T1000 (cell line): ENCODE data around the gene RUNX2.
"Not testable (repeated sequence)": the region's sequence is repeated elsewhere in the genome, so short reads cannot be mapped to it uniquely, and the experiment has no call there.

Experiments
- DNase-seq: peaks from one replicate; lab custom pipeline; 2025; ENCODE audit warnings: mixed read lengths; lab: John Stamatoyannopoulos, UW

Gene RUNX2

DNA sequence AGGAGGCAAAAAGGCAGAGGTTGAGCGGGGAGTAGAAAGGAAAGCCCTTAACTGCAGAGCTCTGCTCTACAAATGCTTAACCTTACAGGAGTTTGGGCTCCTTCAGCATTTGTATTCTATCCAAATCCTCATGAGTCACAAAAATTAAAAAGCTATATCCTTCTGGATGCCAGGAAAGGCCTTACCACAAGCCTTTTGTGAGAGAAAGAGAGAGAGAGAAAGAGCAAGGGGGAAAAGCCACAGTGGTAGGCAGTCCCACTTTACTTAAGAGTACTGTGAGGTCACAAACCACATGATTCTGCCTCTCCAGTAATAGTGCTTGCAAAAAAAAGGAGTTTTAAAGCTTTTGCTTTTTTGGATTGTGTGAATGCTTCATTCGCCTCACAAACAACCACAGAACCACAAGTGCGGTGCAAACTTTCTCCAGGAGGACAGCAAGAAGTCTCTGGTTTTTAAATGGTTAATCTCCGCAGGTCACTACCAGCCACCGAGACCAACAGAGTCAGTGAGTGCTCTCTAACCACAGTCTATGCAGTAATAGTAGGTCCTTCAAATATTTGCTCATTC is at the start of gene RUNX2:
Gene RUNX2 (plus strand): TSS at position 375 of the 567 bp plus-strand sequence. CDS start 397 bp downstream, outside the sequence.
- DNase-seq = no peak

- no peak for DNase-seq
These were observed 49.8 kb upstream of the RUNX2 start for GRCh38 chr6:45278367-45278766.

DNA sequence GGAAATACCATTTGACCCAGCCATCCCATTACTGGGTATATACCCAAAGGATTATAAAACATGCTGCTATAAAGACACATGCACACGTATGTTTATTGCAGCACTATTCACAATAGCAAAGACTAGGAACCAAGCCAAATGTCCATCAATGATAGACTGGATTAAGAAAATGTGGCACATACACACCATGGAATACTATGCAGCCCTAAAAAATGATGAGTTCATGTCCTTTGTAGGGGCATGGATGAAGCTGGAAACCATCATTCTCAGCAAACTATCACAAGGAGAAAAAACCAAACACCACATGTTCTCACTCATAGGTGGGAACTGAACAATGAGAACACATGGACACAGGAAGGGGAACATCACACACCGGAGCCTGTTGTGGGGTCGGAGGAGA is 41.4 kb upstream of the RUNX2 start:
- DNase-seq = not testable (repeated sequence)

GRCh38 chr6:45289751-45290514 is 38.2 kb upstream of the RUNX2 start:
- no peak for DNase-seq

DNA sequence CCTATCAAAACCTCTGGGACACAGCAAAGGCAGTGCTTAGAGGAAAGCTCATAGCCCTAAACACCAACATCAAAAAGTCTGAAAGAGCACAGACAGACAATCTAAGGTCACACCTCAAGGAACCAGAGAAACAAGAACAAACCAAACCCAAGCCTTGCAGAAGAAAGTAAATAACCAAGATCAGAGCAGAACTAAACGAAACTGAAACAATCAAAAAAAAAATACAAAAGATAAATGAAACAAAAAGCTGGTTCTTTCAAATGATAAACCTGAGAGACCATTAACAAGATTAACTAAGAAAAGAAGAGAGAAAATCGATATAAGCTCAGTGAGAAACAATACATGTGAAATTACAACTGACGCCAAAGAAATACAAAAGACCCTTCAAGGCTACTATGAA is 34.8 kb upstream of the RUNX2 start:
- DNase-seq = no peak

GRCh38 chr6:45294065-45294701 is 33.9 kb upstream of the RUNX2 start:
- not testable (repeated sequence) for DNase-seq

GRCh38 chr6:45297320-45297719 is 30.8 kb upstream of the RUNX2 start:
- DNase-seq = no peak

GRCh38 chr6:45299096-45299581 is 29.0 kb upstream of the RUNX2 start:
- DNase-seq = no peak

DNA sequence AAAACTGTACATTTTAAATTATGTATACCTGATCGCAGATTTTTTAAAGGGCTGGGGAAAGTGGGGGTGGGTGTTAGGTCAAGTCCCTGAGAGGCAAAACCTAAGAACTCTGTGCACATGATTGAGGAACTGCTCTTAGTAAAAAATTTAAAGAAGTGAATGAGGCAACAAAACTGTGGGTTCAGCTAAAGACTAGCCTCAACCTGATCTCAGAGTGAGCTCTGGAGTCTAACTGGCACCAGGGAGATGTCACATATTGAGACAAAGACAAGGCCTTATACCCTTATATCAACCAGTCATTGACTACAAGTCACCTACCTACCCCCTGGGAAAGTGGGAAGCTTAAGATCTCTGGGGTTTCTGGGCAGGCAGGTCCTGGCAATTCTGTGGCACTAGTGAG is 27.4 kb upstream of the RUNX2 start:
- no peak for DNase-seq

GRCh38 chr6:45301348-45302142 is 26.6 kb upstream of the RUNX2 start:
- no peak for DNase-seq

DNA sequence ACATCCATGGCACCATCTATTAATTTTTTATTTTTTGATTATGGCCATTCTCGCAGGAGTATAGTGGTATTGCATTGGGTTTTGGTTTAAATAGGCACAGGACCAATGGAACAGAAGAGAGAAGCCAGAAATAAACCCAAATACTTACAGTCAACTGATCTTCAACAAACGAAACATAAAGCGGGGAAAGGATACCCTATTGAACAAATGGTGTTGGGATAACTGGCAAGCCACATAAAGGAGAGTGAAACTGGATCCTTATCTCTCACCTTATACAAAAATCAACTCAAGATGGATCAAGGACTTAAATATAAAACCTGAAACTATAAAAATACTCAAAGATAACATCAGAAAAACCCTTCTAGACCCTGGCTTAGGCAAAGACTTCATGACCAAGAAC is 25.3 kb upstream of the RUNX2 start:
- no peak for DNase-seq

GRCh38 chr6:45305546-45305945 is 22.6 kb upstream of the RUNX2 start:
- DNase-seq = no peak

- DNase-seq = no peak
These were observed 17.9 kb upstream of the RUNX2 start for GRCh38 chr6:45310118-45310788.

- no peak for DNase-seq
These were observed 14.0 kb upstream of the RUNX2 start for GRCh38 chr6:45314146-45314545.

- DNase-seq = no peak
These were observed 7.8 kb upstream of the RUNX2 start for GRCh38 chr6:45320349-45320748.

GRCh38 chr6:45323656-45324224 is 4.4 kb upstream of the RUNX2 start:
- no peak for DNase-seq

- DNase-seq = no peak
These were observed 1.3 kb upstream of the RUNX2 start for GRCh38 chr6:45326698-45327417.

- DNase-seq = no peak
These were observed 393 bp downstream of the RUNX2 start for GRCh38 chr6:45328523-45328922.

DNA sequence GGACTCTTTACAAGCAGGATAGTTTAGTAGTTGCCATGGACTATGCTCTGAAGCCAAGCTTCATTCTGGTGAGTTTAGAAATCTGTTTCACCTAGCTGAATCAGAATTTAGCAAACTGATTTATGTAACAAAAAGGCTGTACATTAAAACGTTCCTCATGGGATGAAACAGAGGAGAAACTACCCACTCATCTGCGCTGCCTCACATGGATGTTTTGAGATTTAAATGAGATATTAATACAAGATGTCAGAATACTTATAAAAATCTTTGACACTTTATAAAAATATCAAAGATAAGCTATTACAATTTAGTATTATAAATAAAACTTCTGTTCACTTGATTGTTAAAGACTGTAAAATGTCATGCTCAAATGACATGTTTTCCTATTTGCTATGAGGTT is 16.8 kb downstream of the RUNX2 start:
- no peak for DNase-seq

DNA sequence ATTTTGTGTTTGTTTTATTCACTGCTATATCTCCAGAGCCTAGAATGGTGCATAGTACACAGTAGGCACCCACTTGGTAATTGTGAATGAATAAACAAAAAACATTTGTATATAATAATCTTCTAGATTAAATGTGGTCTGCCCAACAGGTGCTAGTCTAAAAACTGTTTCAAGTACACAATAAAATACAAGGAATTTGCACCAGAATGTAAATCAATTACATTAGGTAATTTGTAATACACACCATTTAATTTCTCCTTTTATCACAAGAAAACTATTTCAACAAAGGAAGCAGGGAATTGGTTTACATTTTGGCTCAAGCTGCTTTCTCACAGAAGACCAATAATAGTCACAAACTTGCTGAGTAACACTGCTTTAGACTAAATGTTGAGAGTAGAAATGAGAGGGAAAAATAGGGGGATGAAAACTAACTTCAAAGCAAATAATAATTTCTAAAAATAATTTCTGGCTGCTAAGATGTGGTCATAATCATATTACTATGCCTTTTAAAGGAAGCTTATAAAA is 22.1 kb downstream of the RUNX2 start:
- no peak for DNase-seq
